K562 (cell line): Measurements from ENCODE around the gene IL31. TPM values are rescaled to one million over a fixed set of nuclear protein-coding genes. Genes with fewer than 3 reads are reported as not detected.

Experiments
- ATAC-seq: fragments of 200-7000 bp; cut with Tn5 transposase; 3 replicates; pipeline ENCODE4 v1.9.1; 2020; ENCODE audit warnings: moderate library complexity
- BruUV-seq: library from RNA; stranded (reverse); fragments of 400-500 nt; replicated peaks from 2 replicates; lab custom pipeline; 2021; lab: Mats Ljungman, UMichigan
- CTCF ChIA-PET: fragments of 300-600 bp; formaldehyde crosslinking; extraction: SDS; loops from one replicate; lab custom pipeline; 2021; ENCODE audit warnings: low intra/inter-chr PET ratio; lab: Yijun Ruan, JAX
- POLR2A ChIA-PET: fragments of 300-600, 350-650 bp; sonication (Branson Sonifier 250); formaldehyde crosslinking; extraction: SDS; loops from one replicate; lab custom pipeline; 2021; ENCODE audit warnings: antibody characterized with exemption, inconsistent platforms; lab: Yijun Ruan, JAX
- DNase-seq, 4 experiments: peaks; one replicate each; pipeline versions ENCODE4 v3.0.0 to v3.0.0-alpha.2; 2011 to 2018; ENCODE audit warnings: low spot score in 3 of 4, mixed read lengths in 3 of 4; ENCODE audit errors: extremely low read depth in 1 of 4
- FAIRE-seq: peaks from 2 replicates; lab custom pipeline; 2011; peaks lifted over from hg19 to GRCh38; lab: Jason Lieb, UNC
- H2AFZ ChIP-seq: 2 replicates; pipeline ENCODE4 v1.6.0; 2011; ENCODE audit warnings: low read depth, low read length, control low read depth, inconsistent platforms
- H3K27ac ChIP-seq: fragments of 200-600 bp; 3 replicates; pipeline ENCODE4 v1.8.0; 2011; ENCODE audit warnings: low read depth, mild to moderate bottlenecking, control low read depth, inconsistent platforms, low read length, moderate library complexity, mixed read lengths; ENCODE audit errors: extremely low read depth
- H3K27me3 ChIP-seq, 2 experiments: fragments of 300-600 bp in 1 of 2; 2 replicates in 1 of 2; 3 replicates in 1 of 2; pipeline versions ENCODE4 v1.6.0 to v1.8.0; 2011; ENCODE audit warnings: inconsistent platforms in 2 of 2, low read length in 2 of 2, mild to moderate bottlenecking in 1 of 2, mixed read lengths in 1 of 2, moderate library complexity in 1 of 2; ENCODE audit not compliant: control insufficient read depth in 2 of 2, insufficient read depth in 2 of 2
- H3K36me3 ChIP-seq: fragments of 300-600 bp; 3 replicates; pipeline ENCODE4 v1.8.0; 2011; ENCODE audit warnings: mild to moderate bottlenecking, low read length, inconsistent platforms; ENCODE audit not compliant: control insufficient read depth, insufficient read depth
- H3K4me1 ChIP-seq, 2 experiments: fragments of 200-600 bp in 1 of 2; replicated peaks in 1 of 2; 2 replicates in 1 of 2; 3 replicates in 1 of 2; pipeline versions ENCODE4 v1.5.1 to v1.8.0; 2011; ENCODE audit warnings: inconsistent platforms in 2 of 2, low read length in 2 of 2, mild to moderate bottlenecking in 1 of 2, mixed read lengths in 1 of 2, moderate library complexity in 1 of 2; ENCODE audit not compliant: control insufficient read depth in 2 of 2, insufficient read depth in 2 of 2
- H3K4me2 ChIP-seq: 2 replicates; pipeline ENCODE4 v1.6.1; 2011; ENCODE audit warnings: low read length, control low read depth, inconsistent platforms, mixed read lengths; ENCODE audit not compliant: insufficient read depth
- H3K4me3 ChIP-seq: fragments of 200-600 bp; sonication (generic), shearing (Covaris generic); 2 replicates; pipeline ENCODE4 v1.5.1; 2016; ENCODE audit warnings: control low read depth, inconsistent platforms
- H3K79me2 ChIP-seq: fragments of 200-600 bp; 3 replicates; pipeline ENCODE4 v1.8.0; 2011; ENCODE audit warnings: low read length, inconsistent platforms; ENCODE audit not compliant: control insufficient read depth, insufficient read depth
- H3K9ac ChIP-seq, 2 experiments: 2 replicates each; pipeline versions ENCODE4 v1.6.0 to v1.6.1; 2011; ENCODE audit warnings: low read depth in 2 of 2, low read length in 2 of 2, control low read depth in 1 of 2, inconsistent platforms in 1 of 2, mild to moderate bottlenecking in 1 of 2, mixed read lengths in 1 of 2; ENCODE audit not compliant: insufficient read depth in 1 of 2
- H3K9me1 ChIP-seq: one replicate; pipeline ENCODE4 v1.6.0; 2011; ENCODE audit warnings: inconsistent platforms, mild to moderate bottlenecking, low read length, moderate library complexity; ENCODE audit not compliant: control insufficient read depth, insufficient read depth
- H3K9me3 ChIP-seq: replicated peaks from 2 replicates; pipeline ENCODE4 v1.5.1; 2011; ENCODE audit warnings: low read depth, low read length, inconsistent platforms; ENCODE audit not compliant: control insufficient read depth, insufficient read depth
- H4K20me1 ChIP-seq: replicated peaks from 2 replicates; pipeline ENCODE4 v1.6.1; 2011; ENCODE audit warnings: low read length, inconsistent platforms, mixed read lengths; ENCODE audit not compliant: control insufficient read depth, insufficient read depth
- BDP1 ChIP-seq: IDR thresholded peaks from 3 replicates; pipeline ENCODE4 v1.6.1; 2011; ENCODE audit not compliant: insufficient read length, insufficient read depth
- FOXA3 ChIP-seq, 2 experiments: fragments of 450-650 bp in 1 of 2; sonication (generic) in 1 of 2; formaldehyde crosslinking; IDR thresholded peaks in 1 of 2; conservative IDR thresholded peaks in 1 of 2; 2 replicates each; pipeline versions ENCODE4 v1.4.0 to v1.8.0; 2020 to 2022; ENCODE audit warnings: mild to moderate bottlenecking in 2 of 2, missing genetic modification reagents in 1 of 2
- HDAC6 ChIP-seq: IDR thresholded peaks from 2 replicates; pipeline ENCODE4 v1.6.1; 2012; ENCODE audit warnings: low read depth, mild to moderate bottlenecking, control low read depth, inconsistent platforms, low read length, moderate library complexity
- NR2C1 ChIP-seq, 2 experiments: fragments of 450-650 bp; IDR thresholded peaks; 2 replicates each; pipeline ENCODE4 v1.6.1; 2017; ENCODE audit warnings: mild to moderate bottlenecking in 2 of 2, antibody characterized with exemption in 1 of 2, inconsistent platforms in 1 of 2, missing compliant biosample characterization in 1 of 2, missing genetic modification characterization in 1 of 2
- POLR2A ChIP-seq: fragments of 450-650 bp; conservative IDR thresholded peaks from 2 replicates; pipeline ENCODE4 v1.6.1; 2016
- POLR2AphosphoS2 ChIP-seq: IDR thresholded peaks from 2 replicates; pipeline ENCODE4 v1.6.1; 2012; ENCODE audit warnings: low read length, improper control_type of control experiment
- POLR2B ChIP-seq: fragments of 450-650 bp; IDR thresholded peaks from 2 replicates; pipeline ENCODE4 v1.6.1; 2018; ENCODE audit warnings: low read depth; ENCODE audit not compliant: partially characterized antibody
- POLR2G ChIP-seq: fragments of 200-400 bp; formaldehyde crosslinking; IDR thresholded peaks from 2 replicates; pipeline ENCODE4 v1.6.1; 2017; ENCODE audit warnings: low read depth, mild to moderate bottlenecking, antibody characterized with exemption, low read length, moderate library complexity
- PYGO2 ChIP-seq: fragments of 450-650 bp; IDR thresholded peaks from 2 replicates; pipeline ENCODE4 v1.6.1; 2016; ENCODE audit warnings: mild to moderate bottlenecking, missing genetic modification characterization, moderate library complexity, missing compliant biosample characterization
- RBM22 ChIP-seq: fragments of 200-400 bp; formaldehyde crosslinking; IDR thresholded peaks from 2 replicates; pipeline ENCODE4 v1.6.1; 2018; ENCODE audit warnings: low read length, low read depth; ENCODE audit not compliant: poor library complexity, severe bottlenecking
- RCOR1 ChIP-seq, 2 experiments: IDR thresholded peaks; 2 replicates each; pipeline ENCODE4 v1.6.1; 2012; ENCODE audit warnings: low read depth in 2 of 2, low read length in 2 of 2, borderline replicate concordance in 1 of 2, improper control_type of control experiment in 1 of 2
- SUPT5H ChIP-seq: fragments of 450-650 bp; IDR thresholded peaks from 2 replicates; pipeline ENCODE4 v1.6.1; 2016
- ZFP36 ChIP-seq: fragments of 150-350 bp; IDR thresholded peaks from 2 replicates; pipeline ENCODE4 v1.6.1; 2018; ENCODE audit warnings: low read length, low read depth; ENCODE audit not compliant: partially characterized antibody
- ZNF121 ChIP-seq: sonication (generic); formaldehyde crosslinking; conservative IDR thresholded peaks from 2 replicates; pipeline ENCODE4 v1.8.0; 2022; ENCODE audit warnings: missing genetic modification reagents
- WGBS: fragments of 100-300 bp; shearing (Covaris generic); methylation state at CpG from one replicate; pipeline ENCODE4 v1.1.6; 2016; ENCODE audit warnings: low coverage, mixed read lengths; ENCODE audit not compliant: insufficient coverage; ENCODE audit errors: missing lambda C conversion rate; 5-methylcytosine and 5-hydroxymethylcytosine counted together
- in situ Hi-C: fragments of 300-500 bp; cut with MboI; formaldehyde crosslinking; loops from 4 replicates; pipeline ENCODE4 v1.15.0; 2018; ENCODE audit warnings: inconsistent platforms, mixed read lengths
- intact Hi-C: fragments of 100-400 bp; cut with micrococcal nuclease; formaldehyde crosslinking; loops from 2 replicates; pipeline ENCODE4 v1.14.2; 2022
- polyA plus RNA-seq, 8 experiments: library from polyadenylated mRNA; depleted of rRNA in 4 of 8; stranded (reverse) in 5 of 8; unstranded in 3 of 8; fragments of >200 nt; fragmentation: Nextera tagmentation in 2 of 8; fragmentation: Illumina TruSeq in 1 of 8; extraction: Ambion mirVana in 2 of 8; extraction: Trizol in 1 of 8; gene quantifications; 2 replicates each; pipeline versions ENCODE4 v1.2.1 to v1.2.3, GENCODE V29; 2011 to 2014; ENCODE audit warnings: inconsistent platforms in 1 of 8, missing spikeins in 1 of 8
- total RNA-seq, 7 experiments: library from RNA; depleted of rRNA in 6 of 7; stranded (reverse); fragments of >200 nt in 6 of 7; fragmentation: Illumina TruSeq in 2 of 7; extraction: Trizol in 2 of 7; gene quantifications; 2 replicates each; pipeline versions ENCODE4 v1.2.1 to v1.2.3, GENCODE V29; 2011 to 2021; ENCODE audit warnings: low replicate concordance in 1 of 7
- TF ChIP-seq, protein P1 (sequence below): sonication (generic); formaldehyde crosslinking; IDR thresholded peaks from 2 replicates; pipeline ENCODE4 v1.8.1; 2023; ENCODE audit warnings: mild to moderate bottlenecking, missing genetic modification reagents

The IL31 gene
- total and polyA plus RNA-seq, 9 of the 15 experiments (the other 6 are each of a cell fraction or from before 2014, with no cell fraction given), result not detected

GRCh38 chr12:122147514-122148290 lies 26.3 kb downstream of the IL31 start (continued):
- no peak for TF ChIP-seq ZFP36
- TF ChIP-seq FOXA3 (CRISPR knock-in tag; conservative IDR thresholded peaks at IDR 0.05 in 1 of 2, IDR thresholded peaks at IDR 0.05 in 1 of 2), result no peak
- no peak for TF ChIP-seq BDP1
- peak; percentile 55; the same call in 1 of the 2 replicates for TF ChIP-seq SUPT5H
- 0 out of 2 replicates have a peak, but pooled peaks have one; percentile 34 for TF ChIP-seq ZNF121 (CRISPR knock-in tag)
- TF ChIP-seq, all 486 proteins: peak for 6

GRCh38 chr12:122145505-122146330 lies 28.3 kb downstream of the IL31 start:
- no TSS peak for BruUV-seq
- ChIA-PET CTCF (no interaction called here), POLR2A (interaction anchor here (0.7 to 1.3 kb wide), 6 partner anchors 9 to 45 kb away, joined by 3 to 5 read pairs (median 3); no protein-coding TSS in a partner anchor)
- FAIRE-seq (no peak), ATAC-seq (peak; percentile 10), DNase-seq (no peak)
- Histone ChIP-seq H3K4me3 (no peak overlapping the region), H3K79me2 (no peaks in the 10 kb centered on the region), H3K27ac (no peak overlapping the region), H4K20me1 (peaks cover 41% of the 10 kb centered on the region), H3K36me3 (peaks cover 34% of the 10 kb centered on the region; the same call in 2 of the 3 replicates), H3K4me1 (peaks cover 0 to 21% of the 10 kb centered on the region in 2 experiments; a peak in 2 of 5 replicates), H3K9me3 (no peaks in the 10 kb centered on the region), H3K4me2 (no peak overlapping the region), H3K27me3 (no peaks in the 10 kb centered on the region; a peak in 1 of 5 replicates), H3K9me1 (peaks cover 9% of the 10 kb centered on the region), H2AFZ (no peak overlapping the region), H3K9ac (peak overlapping the region in 1 of 2 experiments; percentile 61; a peak in 1 of 4 replicates)
- intact Hi-C loops, result no loop called here
- in situ Hi-C loops, result no loop called here
- TF ChIP-seq POLR2B, result peak; percentile 11
- no peak for TF ChIP-seq NR2C1 (IDR thresholded peaks at IDR 0.05)
- no peak for TF ChIP-seq NR2C1 (tag; IDR thresholded peaks at IDR 0.05)
- peak; percentile 35 for TF ChIP-seq SUPT5H
- TF ChIP-seq RBM22, result peak; percentile 70
- TF ChIP-seq RCOR1 (IDR thresholded peaks at IDR 0.05; ENCODE audit: borderline replicate concordance in 1 of 2, low read depth in 2 of 2, low read length in 2 of 2), result no peak
- TF ChIP-seq, protein P1, sequence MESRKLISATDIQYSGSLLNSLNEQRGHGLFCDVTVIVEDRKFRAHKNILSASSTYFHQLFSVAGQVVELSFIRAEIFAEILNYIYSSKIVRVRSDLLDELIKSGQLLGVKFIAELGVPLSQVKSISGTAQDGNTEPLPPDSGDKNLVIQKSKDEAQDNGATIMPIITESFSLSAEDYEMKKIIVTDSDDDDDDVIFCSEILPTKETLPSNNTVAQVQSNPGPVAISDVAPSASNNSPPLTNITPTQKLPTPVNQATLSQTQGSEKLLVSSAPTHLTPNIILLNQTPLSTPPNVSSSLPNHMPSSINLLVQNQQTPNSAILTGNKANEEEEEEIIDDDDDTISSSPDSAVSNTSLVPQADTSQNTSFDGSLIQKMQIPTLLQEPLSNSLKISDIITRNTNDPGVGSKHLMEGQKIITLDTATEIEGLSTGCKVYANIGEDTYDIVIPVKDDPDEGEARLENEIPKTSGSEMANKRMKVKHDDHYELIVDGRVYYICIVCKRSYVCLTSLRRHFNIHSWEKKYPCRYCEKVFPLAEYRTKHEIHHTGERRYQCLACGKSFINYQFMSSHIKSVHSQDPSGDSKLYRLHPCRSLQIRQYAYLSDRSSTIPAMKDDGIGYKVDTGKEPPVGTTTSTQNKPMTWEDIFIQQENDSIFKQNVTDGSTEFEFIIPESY, result peak; percentile 36; the same call in 1 of the 2 replicates
- peak; percentile 68; the same call in 1 of the 2 replicates for TF ChIP-seq POLR2AphosphoS2
- TF ChIP-seq PYGO2 (tag), result no peak
- TF ChIP-seq POLR2A, result peak; percentile 47; the same call in 1 of the 2 replicates
- no peak for TF ChIP-seq HDAC6
- peak; percentile 78 for TF ChIP-seq POLR2G
- 86% methylated on average over 14 of the region's 23 CpGs for WGBS
